Stimulated activated naive CD8-positive, alpha-beta T cell treated with anti-CD3 and anti-CD28 coated beads, Interleukin-15, Interleukin-2, amounts not matched to agents 100 U/mL and 50 U/mL, for 24 hours (primary cell): ENCODE measurements around the gene CBLL1.
A peak's percentile ranks its signal among the peaks of the same experiment; 100 is the strongest.

Source experiments
- ATAC-seq: fragments of 150-1000 bp; cut with Tn5 transposase; one replicate; pipeline ENCODE4 v1.10.0; 2021
- DNase-seq: peaks from one replicate; pipeline ENCODE4 v3.0.0; 2021

The CBLL1 gene

GRCh38 chr7:107744345-107744750, 406 bp downstream of the CBLL1 start:
- DNase-seq (no peak), ATAC-seq (peak; percentile 40)

- ATAC-seq = no peak
- no peak for DNase-seq
These were observed 2.1 kb downstream of the CBLL1 start for GRCh38 chr7:107746006-107746405.

- no peak for DNase-seq
- no peak for ATAC-seq
These were observed 7.2 kb downstream of the CBLL1 start for GRCh38 chr7:107751113-107751512.

GRCh38 chr7:107754642-107755041, 10.7 kb downstream of the CBLL1 start:
- DNase-seq (no peak), ATAC-seq (no peak)

GRCh38 chr7:107758667-107759066, 14.7 kb downstream of the CBLL1 start:
- DNase-seq (no peak), ATAC-seq (no peak)

- no peak for DNase-seq
- no peak for ATAC-seq
These were observed 23.4 kb downstream of the CBLL1 start for GRCh38 chr7:107767391-107767790.

- ATAC-seq (peak; percentile 61), DNase-seq (no peak)
These were observed 24.3 kb downstream of the CBLL1 start for GRCh38 chr7:107768263-107768662.

- no peak for ATAC-seq
- DNase-seq = no peak
These were observed 29.1 kb downstream of the CBLL1 start for GRCh38 chr7:107773027-107773426.

GRCh38 chr7:107777702-107778101, 33.8 kb downstream of the CBLL1 start:
- ATAC-seq (no peak), DNase-seq (no peak)

GRCh38 chr7:107778283-107778682, 34.3 kb downstream of the CBLL1 start:
- DNase-seq = no peak
- ATAC-seq = no peak

- no peak for DNase-seq
- no peak for ATAC-seq
These were observed 35.7 kb downstream of the CBLL1 start for GRCh38 chr7:107779647-107780099.

GRCh38 chr7:107782374-107782773, 38.4 kb downstream of the CBLL1 start:
- DNase-seq (no peak), ATAC-seq (no peak)

- ATAC-seq (no peak), DNase-seq (no peak)
These were observed 39.7 kb downstream of the CBLL1 start for GRCh38 chr7:107783648-107784047.

- no peak for DNase-seq
These were observed 41.2 kb downstream of the CBLL1 start for GRCh38 chr7:107785170-107785569.

GRCh38 chr7:107785926-107786325, 42.0 kb downstream of the CBLL1 start:
- no peak for ATAC-seq
- DNase-seq = no peak

More at GRCh38 chr7:107785170-107785569, 41.2 kb downstream of the CBLL1 start:
- ATAC-seq = no peak

GRCh38 chr7:107788216-107788615, 44.3 kb downstream of the CBLL1 start:
- no peak for ATAC-seq
- no peak for DNase-seq

GRCh38 chr7:107788662-107789061, 44.7 kb downstream of the CBLL1 start:
- ATAC-seq = no peak
- no peak for DNase-seq

- no peak for ATAC-seq
These were observed 45.7 kb downstream of the CBLL1 start for GRCh38 chr7:107789647-107790046.

GRCh38 chr7:107792364-107792763, 48.4 kb downstream of the CBLL1 start:
- ATAC-seq = no peak

More at GRCh38 chr7:107789647-107790046, 45.7 kb downstream of the CBLL1 start:
- DNase-seq = no peak

GRCh38 chr7:107799647-107800264, 55.8 kb downstream of the CBLL1 start:
- no peak for DNase-seq
- ATAC-seq = no peak

More at GRCh38 chr7:107792364-107792763, 48.4 kb downstream of the CBLL1 start:
- DNase-seq = no peak

- ATAC-seq (no peak), DNase-seq (no peak)
These were observed 59.2 kb downstream of the CBLL1 start, which contains the start of gene SLC26A3 for GRCh38 chr7:107803009-107803610. Gene SLC26A3 (minus strand): TSS chr7:107803223. CDS start chr7:107794509, 8,714 bp downstream.

GRCh38 chr7:107809179-107809578, 65.2 kb downstream of the CBLL1 start:
- DNase-seq = no peak
- no peak for ATAC-seq

GRCh38 chr7:107810626-107811025, 66.7 kb downstream of the CBLL1 start:
- DNase-seq (no peak), ATAC-seq (no peak)
